Measurements from ENCODE around the gene RNF130. TPM values are rescaled to one million over a fixed set of nuclear protein-coding genes. Genes with fewer than 3 reads are reported as not detected.

The RNF130 gene
- total RNA-seq, 1 donor from 2014 or later = 36.6 TPM

DNA sequence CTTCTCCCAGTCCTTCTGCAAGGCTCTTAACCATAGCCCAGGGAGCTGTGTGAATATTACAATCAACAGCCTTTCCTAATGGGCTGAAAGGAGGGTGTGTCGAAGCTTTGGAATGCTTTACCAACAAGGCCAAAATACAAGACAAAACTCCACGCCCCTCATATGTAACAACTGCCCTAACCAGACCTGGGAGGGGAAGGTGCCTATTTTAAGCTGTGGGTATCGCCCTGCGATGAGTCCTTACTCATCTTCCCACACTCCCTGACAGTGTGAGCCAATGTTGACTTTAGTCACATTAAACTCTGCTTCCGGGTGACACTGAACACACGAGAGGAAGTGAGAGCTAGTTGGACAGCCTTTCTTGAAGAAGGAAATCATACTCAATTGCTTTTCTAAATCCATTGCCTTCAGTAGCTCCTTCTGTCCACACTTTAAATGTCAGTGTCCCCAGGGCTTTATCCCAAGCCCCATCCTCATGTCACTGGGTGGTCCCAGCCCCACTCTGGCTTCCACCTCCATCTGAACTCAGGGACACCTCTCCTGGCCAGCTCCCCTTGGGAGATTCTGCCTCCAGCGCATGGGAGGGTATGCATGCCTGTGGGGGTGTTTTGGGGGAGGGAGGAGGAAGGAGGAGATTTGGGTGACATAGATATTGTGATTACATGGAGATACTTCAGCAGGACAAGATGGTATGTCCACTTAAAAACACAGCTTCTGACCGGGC lies 157.4 kb downstream of the RNF130 start:
- no peak overlapping the region for H3K4me3 ChIP-seq (ENCODE audit: low read depth, low read length)

DNA sequence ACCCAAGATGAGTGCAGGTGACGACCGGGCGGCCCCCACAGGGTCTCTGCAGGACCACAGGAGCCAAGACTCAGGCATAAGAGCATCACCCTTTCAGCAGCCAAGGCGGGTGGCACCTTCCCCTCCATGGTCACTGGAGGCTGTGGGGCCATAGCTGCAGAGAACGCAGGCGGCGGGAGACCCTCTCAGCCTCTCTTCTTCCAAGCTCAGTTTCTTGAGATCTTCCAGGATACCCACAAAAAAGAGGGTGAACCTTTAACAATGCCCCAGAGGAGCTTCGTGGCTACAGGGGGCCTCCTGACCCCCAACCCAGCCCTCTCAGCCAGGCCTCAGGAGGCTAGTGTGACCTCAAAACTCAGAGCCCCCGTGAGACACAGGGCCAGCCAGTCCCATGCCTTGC lies 158.1 kb downstream of the RNF130 start:
- TF ChIP-seq, protein P1, sequence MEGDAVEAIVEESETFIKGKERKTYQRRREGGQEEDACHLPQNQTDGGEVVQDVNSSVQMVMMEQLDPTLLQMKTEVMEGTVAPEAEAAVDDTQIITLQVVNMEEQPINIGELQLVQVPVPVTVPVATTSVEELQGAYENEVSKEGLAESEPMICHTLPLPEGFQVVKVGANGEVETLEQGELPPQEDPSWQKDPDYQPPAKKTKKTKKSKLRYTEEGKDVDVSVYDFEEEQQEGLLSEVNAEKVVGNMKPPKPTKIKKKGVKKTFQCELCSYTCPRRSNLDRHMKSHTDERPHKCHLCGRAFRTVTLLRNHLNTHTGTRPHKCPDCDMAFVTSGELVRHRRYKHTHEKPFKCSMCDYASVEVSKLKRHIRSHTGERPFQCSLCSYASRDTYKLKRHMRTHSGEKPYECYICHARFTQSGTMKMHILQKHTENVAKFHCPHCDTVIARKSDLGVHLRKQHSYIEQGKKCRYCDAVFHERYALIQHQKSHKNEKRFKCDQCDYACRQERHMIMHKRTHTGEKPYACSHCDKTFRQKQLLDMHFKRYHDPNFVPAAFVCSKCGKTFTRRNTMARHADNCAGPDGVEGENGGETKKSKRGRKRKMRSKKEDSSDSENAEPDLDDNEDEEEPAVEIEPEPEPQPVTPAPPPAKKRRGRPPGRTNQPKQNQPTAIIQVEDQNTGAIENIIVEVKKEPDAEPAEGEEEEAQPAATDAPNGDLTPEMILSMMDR (conservative IDR thresholded peaks at IDR 0.05; ENCODE audit: low read depth, low read length) = no peak
- H3K4me3 ChIP-seq (ENCODE audit: low read depth, low read length) = no peak overlapping the region
- no peak for DNase-seq (ENCODE audit: low read depth)

More for the DNA sequence above, 157.4 kb downstream of the RNF130 start:
- no peak for DNase-seq (ENCODE audit: low read depth)
- TF ChIP-seq, protein P1 (conservative IDR thresholded peaks at IDR 0.05; ENCODE audit: low read depth, low read length) = no peak

DNA sequence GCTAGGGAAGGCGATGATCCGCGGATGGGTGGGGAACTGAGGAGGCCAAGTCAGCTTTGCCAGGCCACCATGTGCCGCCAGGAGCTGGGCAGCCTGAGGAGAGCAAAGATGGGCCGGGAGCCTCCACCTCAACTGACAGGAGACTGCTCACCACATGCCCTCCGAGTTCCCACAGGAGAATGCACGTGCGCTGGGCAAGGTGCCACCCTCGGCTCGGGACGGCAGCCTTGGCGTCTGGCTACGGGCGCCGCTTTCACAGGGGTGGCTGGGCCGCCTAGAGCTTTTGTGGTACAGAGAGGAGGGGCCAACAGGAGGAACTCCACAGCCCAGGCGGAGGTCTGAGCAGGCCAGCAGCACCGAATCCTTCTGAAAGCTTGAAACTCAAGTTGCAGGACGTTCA lies 158.6 kb downstream of the RNF130 start:
- H3K4me3 ChIP-seq (ENCODE audit: low read depth, low read length) = no peak overlapping the region
- no peak for DNase-seq (ENCODE audit: low read depth)
- TF ChIP-seq, protein P1 (conservative IDR thresholded peaks at IDR 0.05; ENCODE audit: low read depth, low read length) = no peak

- DNase-seq (ENCODE audit: low read depth) = no peak
- TF ChIP-seq, protein P1 (conservative IDR thresholded peaks at IDR 0.05; ENCODE audit: low read depth, low read length) = no peak
- no peak overlapping the region for H3K4me3 ChIP-seq (ENCODE audit: low read depth, low read length)
These were observed 159.2 kb downstream of the RNF130 start for GRCh38 chr5:179912386-179912785.

DNA sequence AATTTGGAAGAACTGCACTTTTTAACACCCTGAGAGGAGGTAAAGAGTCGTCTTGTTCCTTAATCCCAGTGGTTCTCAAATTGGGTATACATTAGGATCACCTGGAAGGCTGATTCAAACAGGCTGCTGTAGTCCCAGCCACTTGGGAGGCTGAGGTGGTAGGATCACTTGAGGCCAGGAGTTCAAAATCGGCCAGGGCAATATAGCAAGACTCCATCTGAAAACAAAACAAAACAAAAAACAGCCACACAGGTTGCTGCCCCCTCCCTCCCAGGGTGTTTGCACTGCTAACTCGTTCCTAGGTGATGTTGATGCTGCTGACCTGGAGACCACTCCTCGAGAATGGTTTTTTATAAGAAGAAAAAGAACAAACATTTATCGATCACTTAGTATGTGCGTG lies 162.3 kb downstream of the RNF130 start:
- TF ChIP-seq, protein P1 (conservative IDR thresholded peaks at IDR 0.05; ENCODE audit: low read depth, low read length) = no peak

GRCh38 chr5:179908528-179908927 lies 163.0 kb downstream of the RNF130 start:
- DNase-seq (ENCODE audit: low read depth) = no peak
- TF ChIP-seq, protein P1 (conservative IDR thresholded peaks at IDR 0.05; ENCODE audit: low read depth, low read length) = no peak
- no peak overlapping the region for H3K4me3 ChIP-seq (ENCODE audit: low read depth, low read length)

More for the DNA sequence above, 162.3 kb downstream of the RNF130 start:
- no peak for DNase-seq (ENCODE audit: low read depth)
- no peak overlapping the region for H3K4me3 ChIP-seq (ENCODE audit: low read depth, low read length)

All from epithelial cell of proximal tubule (primary cell).